Activated T-cell treated with anti-CD3 and anti-CD28 coated beads, Interleukin-2, amount 50 U/mL, for 72 hours (primary cell): ENCODE results near the gene NFX1. TPM values are rescaled to one million over a fixed set of nuclear protein-coding genes. Genes with fewer than 3 reads are reported as not detected.
"Not testable (repeated sequence)": the region's sequence is repeated elsewhere in the genome, so short reads cannot be mapped to it uniquely, and the experiment has no call there.

Experiments used
- ATAC-seq, 2 donors: fragments of 150-1000 bp; cut with Tn5 transposase; replicated peaks in 1 of 2; 2 replicates each; pipeline ENCODE4 v1.10.0; 2021; ENCODE audit warnings: moderate library complexity in 2 of 2, mild to moderate bottlenecking in 1 of 2
- DNase-seq, 2 donors: peaks; one replicate each; pipeline ENCODE4 v3.0.0; 2021 to 2022; ENCODE audit warnings: mixed read lengths in 1 of 2
- H3K27ac Mint-ChIP-seq: one replicate; pipeline ENCODE4 v1.8.0; 2022; ENCODE audit warnings: mild to moderate bottlenecking, moderate library complexity, mixed read lengths
- H3K27me3 Mint-ChIP-seq: one replicate; pipeline ENCODE4 v1.8.0; 2022; ENCODE audit warnings: low read depth, mixed read lengths
- H3K36me3 Mint-ChIP-seq, 2 donors: one replicate each; pipeline ENCODE4 v1.8.0; 2022; ENCODE audit warnings: mixed read lengths in 2 of 2, mild to moderate bottlenecking in 1 of 2; ENCODE audit not compliant: insufficient read depth in 2 of 2
- H3K4me1 Mint-ChIP-seq: one replicate; pipeline ENCODE4 v1.8.0; 2022; ENCODE audit warnings: low read depth, mixed read lengths
- H3K4me3 Mint-ChIP-seq, 2 donors: one replicate each; pipeline ENCODE4 v1.8.0; 2022; ENCODE audit warnings: mild to moderate bottlenecking in 2 of 2, mixed read lengths in 2 of 2, moderate library complexity in 2 of 2
- H3K9me3 Mint-ChIP-seq, 2 donors: one replicate each; pipeline ENCODE4 v1.8.0; 2022; ENCODE audit warnings: mixed read lengths in 2 of 2
- total RNA-seq, 2 donors: library from RNA; stranded (reverse); gene quantifications; one replicate each; pipeline ENCODE4 v1.2.3, GENCODE V29; 2022

NFX1 gene
- total RNA-seq, 2 donors from 2014 or later: 31.2 to 40.3 TPM

DNA sequence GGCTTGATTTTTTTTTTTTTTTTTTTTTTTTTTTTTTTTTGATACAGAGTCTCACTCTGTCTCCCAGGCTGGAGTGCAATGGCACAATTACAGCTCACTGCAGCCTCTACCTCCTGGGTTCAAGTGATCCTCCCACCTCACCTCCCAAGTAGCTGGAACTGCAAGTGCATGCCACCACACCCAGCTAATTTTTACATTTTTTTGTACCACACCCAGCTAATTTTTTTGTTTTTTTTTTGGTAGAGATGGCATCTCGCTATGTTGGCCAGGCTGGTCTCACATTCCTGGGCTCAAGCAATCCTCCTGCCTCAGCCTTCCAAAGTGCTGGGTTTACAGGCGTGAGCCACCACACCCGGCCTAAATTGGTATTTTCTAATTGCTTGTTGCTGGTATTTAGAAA, 68.3 kb downstream of the NFX1 start:
- not testable (repeated sequence) for H3K27ac Mint-ChIP-seq, H3K27me3 Mint-ChIP-seq, H3K4me1 Mint-ChIP-seq, ATAC-seq, DNase-seq, H3K4me3 Mint-ChIP-seq, H3K9me3 Mint-ChIP-seq
- H3K36me3 Mint-ChIP-seq: peaks cover 3 to 14% of the 10 kb centered on the region in 2 donors

DNA sequence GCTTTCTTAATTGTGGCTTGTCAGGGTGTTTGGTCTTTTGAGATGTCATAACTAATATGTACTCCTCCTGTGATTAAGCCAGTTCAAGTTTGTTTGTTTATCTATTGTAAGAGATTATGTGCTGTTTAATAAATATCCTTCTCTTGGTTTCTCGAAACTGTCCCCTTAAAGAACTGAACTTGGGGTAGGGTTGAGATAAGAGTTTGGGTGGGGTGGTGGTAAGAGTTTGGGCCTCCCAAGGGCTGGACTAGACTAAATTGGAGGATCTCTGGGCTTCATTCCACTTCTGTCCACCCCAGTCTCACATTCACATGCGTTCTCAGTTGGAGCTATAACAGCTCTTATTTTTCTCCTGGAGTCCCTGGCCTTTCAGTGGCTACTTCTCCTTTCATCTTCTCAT, 73.8 kb downstream of the NFX1 start:
- peak overlapping the region; percentile 6 for H3K27ac Mint-ChIP-seq
- no peaks in the 10 kb centered on the region for H3K27me3 Mint-ChIP-seq
- DNase-seq (no peak), ATAC-seq (no peak)
- H3K4me1 Mint-ChIP-seq: no peaks in the 10 kb centered on the region
- H3K36me3 Mint-ChIP-seq: peaks cover 0 to 7% of the 10 kb centered on the region in 2 donors
- H3K4me3 Mint-ChIP-seq: no peak overlapping the region
- no peaks in the 10 kb centered on the region for H3K9me3 Mint-ChIP-seq

DNA sequence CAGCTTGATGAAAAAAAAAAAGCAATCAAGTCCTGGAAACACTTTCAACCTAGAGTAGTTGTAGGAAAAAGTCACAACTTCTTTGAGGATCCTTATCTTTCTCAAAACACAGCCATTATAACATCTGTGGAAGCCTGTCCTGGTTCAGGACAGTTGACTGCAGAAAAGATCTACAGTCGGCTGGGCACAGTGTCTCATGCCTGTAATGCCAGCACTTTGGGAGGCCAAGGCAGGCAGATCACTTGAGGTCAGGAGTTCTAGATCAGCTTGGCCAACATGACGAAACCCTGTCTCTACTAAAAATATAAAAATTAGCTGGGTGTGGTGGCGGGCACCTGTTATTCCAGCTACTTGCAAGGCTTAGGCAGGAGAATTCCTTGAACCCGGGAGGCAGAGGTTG, 74.5 kb downstream of the NFX1 start:
- not testable (repeated sequence) for H3K4me1 Mint-ChIP-seq, ATAC-seq, H3K4me3 Mint-ChIP-seq, H3K27me3 Mint-ChIP-seq, H3K27ac Mint-ChIP-seq, H3K9me3 Mint-ChIP-seq, DNase-seq, H3K36me3 Mint-ChIP-seq

DNA sequence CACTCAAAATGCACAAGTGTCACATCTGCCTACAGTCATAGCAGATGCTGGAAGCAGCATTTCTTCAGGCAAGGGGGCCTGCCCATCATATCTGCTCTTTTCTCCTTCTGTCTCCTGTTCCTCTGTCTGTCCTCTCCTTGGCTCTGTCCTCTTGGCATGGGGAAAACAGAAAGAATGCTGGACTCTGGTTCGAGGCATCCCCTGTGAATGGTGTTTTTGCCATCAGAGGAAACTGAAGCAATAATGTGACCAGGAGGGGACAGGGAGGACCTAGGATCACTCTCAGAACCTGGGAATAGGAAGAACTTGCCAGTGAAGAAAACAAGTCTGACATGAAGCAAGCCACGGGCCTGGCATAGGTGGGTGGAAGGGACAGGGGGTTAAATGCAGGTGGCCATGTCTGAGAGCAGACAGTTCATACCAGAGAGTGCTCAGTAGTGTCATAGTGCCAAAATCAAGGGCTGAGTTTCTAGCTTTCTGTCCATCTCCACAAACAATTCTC, 76.7 kb downstream of the NFX1 start:
- Mint-ChIP-seq H3K27me3 (no peaks in the 10 kb centered on the region), H3K27ac (no peak overlapping the region), H3K9me3 (no peaks in the 10 kb centered on the region), H3K36me3 (peaks cover 2 to 10% of the 10 kb centered on the region in 2 donors), H3K4me1 (peaks cover 4% of the 10 kb centered on the region), H3K4me3 (no peak overlapping the region)
- no peak for DNase-seq
- ATAC-seq: no peak

DNA sequence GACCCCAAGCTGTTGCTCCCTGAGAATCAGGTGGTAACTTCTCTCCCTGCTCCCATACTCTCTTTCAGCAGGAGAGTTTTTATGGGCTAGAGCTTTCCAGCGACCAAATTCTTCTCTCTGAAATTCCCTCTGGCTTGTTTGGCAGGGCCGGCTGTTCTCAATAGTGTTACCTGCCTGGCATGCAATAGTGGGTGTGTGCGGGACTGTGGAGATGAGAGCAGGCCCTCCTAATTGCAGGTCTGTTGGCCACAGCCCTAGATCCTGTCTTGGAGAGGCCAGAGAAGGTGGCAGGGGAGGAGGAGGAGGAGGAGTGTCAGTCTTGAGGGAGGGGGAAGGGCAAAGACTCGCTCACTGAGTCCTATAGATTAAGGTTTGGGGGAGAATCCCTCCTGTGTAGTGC, 82.6 kb downstream of the NFX1 start:
- no peak overlapping the region for H3K4me3 Mint-ChIP-seq
- H3K27ac Mint-ChIP-seq: no peak overlapping the region
- ATAC-seq (no peak), DNase-seq (no peak)
- H3K9me3 Mint-ChIP-seq: no peaks in the 10 kb centered on the region
- peaks cover 13% of the 10 kb centered on the region for H3K4me1 Mint-ChIP-seq
- no peaks in the 10 kb centered on the region for H3K27me3 Mint-ChIP-seq
- H3K36me3 Mint-ChIP-seq: peaks cover 2 to 4% of the 10 kb centered on the region in 2 donors

DNA sequence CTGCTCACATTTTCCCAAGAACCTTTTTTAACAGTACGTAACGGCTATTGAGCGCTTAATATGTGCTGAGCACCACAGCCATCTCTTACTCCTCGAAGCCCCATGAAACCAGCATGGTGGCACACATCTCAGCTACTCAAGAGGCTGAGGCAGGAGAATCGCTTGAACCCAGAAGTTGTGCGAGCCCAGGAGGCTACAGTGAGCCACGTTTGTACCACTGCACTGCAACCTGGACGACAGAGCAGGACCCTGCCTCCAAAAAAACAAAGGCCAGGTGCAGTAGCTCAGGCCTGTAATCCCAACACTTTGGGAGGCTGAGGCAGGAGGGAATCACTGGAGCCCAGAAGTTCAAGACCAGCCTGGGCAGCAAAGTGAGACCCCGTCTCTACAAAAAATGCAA, 83.9 kb downstream of the NFX1 start:
- DNase-seq: no peak
- H3K27ac Mint-ChIP-seq: no peak overlapping the region
- peaks cover 2 to 4% of the 10 kb centered on the region in 2 donors for H3K36me3 Mint-ChIP-seq
- H3K4me3 Mint-ChIP-seq: no peak overlapping the region
- no peaks in the 10 kb centered on the region for H3K9me3 Mint-ChIP-seq
- ATAC-seq: no peak
- no peaks in the 10 kb centered on the region for H3K27me3 Mint-ChIP-seq
- H3K4me1 Mint-ChIP-seq: peaks cover 13% of the 10 kb centered on the region

DNA sequence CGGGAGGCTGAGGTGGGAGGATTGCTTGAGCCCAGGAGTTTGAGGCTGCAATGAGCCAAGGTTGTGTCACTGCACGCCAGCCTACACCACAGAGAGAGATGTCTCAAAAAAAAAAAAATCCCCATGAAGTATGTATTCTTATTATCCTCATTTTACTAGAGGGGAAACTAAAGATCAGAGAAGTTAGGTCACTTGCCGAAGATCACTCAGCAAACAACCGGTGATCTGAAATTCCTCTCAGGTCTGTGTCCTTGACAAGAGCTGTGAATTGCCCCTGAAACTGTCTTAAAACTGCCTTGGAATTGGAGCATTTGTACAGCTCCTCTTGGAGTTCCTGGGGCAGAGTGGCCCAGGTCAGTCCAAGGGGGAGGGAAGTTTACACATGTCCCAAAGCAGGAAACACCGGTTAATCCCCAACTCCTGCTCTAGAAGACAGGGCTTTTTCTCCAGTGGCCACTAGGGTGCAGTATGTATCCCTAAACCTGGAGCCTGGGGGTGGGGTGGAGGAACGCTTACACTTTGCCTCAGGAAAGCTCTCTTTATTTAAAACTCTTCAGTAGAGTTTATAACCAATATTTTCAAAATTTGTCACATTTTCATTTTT, 84.4 kb downstream of the NFX1 start:
- H3K4me3 Mint-ChIP-seq: peak overlapping the region in 1 of 2 donors; percentile 24
- no peaks in the 10 kb centered on the region for H3K9me3 Mint-ChIP-seq
- DNase-seq (peak; percentile 67 to 70), ATAC-seq (peak; percentile 72 to 82)
- no peaks in the 10 kb centered on the region for H3K27me3 Mint-ChIP-seq
- peaks cover 13% of the 10 kb centered on the region for H3K4me1 Mint-ChIP-seq
- H3K36me3 Mint-ChIP-seq: peaks cover 2 to 4% of the 10 kb centered on the region in 2 donors
- H3K27ac Mint-ChIP-seq: peak overlapping the region; percentile 34

DNA sequence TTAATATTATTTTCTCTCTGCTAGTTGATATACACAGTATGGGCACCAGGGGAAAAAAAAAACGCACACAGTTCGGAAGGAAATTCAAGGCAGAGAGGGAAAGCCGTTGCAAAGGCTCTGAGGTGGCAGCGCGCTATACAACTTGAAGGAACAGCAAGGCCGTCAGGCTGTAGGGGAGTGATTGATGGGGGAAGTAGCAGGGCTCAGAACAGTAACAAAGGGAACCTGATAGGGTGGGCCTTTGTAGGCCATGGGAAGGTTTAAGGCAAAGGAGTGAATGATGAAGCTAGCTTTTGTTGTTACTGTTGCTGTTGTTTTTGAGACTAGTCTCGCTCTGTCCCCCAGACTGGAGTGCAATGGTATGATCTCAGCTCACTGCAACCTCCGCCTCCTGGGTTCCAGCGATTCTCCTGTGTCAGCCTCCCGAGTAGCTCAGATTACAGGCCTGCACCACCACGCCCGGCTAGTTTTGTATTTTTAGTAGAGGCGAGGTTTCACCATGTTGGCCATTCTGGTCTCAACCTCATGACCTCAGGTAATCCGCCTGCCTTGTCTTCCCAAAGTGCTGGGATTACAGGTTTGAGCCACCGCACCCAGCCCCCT, 85.0 kb downstream of the NFX1 start:
- Mint-ChIP-seq H3K9me3 (no peaks in the 10 kb centered on the region), H3K27ac (peak overlapping the region; percentile 34), H3K36me3 (no peaks in the 10 kb centered on the region), H3K4me1 (peaks cover 13% of the 10 kb centered on the region), H3K27me3 (no peaks in the 10 kb centered on the region), H3K4me3 (peak overlapping the region in 1 of 2 donors; percentile 24)
- peak; percentile 16 to 17 for ATAC-seq
- no peak for DNase-seq

DNA sequence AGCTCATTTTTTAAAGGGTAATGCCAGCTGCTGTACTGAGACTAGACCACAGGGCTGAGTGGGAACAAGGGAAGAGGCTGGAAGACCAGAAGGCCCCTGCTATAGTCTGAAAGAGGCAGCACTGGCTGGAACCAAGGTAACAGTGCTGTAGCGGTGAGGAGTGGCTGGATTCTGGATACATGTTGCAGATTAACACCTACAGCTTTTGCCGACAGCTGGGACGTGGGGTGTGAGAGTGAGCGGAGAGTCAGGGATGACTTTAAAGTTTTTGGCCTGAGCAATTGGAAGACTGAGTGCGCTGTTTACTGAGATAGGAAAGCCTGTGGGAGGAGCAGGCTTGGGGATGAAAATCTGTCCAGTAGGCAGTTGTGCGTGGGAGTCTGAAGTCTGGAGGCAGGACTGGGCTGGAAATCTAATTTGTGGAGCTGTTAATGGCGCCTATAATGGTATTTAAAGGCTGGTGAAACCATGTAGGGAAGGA, 85.6 kb downstream of the NFX1 start:
- Mint-ChIP-seq H3K4me3 (no peak overlapping the region), H3K36me3 (no peaks in the 10 kb centered on the region), H3K27ac (no peak overlapping the region), H3K9me3 (no peaks in the 10 kb centered on the region), H3K4me1 (peaks cover 10% of the 10 kb centered on the region), H3K27me3 (no peaks in the 10 kb centered on the region)
- ATAC-seq (no peak), DNase-seq (no peak)

DNA sequence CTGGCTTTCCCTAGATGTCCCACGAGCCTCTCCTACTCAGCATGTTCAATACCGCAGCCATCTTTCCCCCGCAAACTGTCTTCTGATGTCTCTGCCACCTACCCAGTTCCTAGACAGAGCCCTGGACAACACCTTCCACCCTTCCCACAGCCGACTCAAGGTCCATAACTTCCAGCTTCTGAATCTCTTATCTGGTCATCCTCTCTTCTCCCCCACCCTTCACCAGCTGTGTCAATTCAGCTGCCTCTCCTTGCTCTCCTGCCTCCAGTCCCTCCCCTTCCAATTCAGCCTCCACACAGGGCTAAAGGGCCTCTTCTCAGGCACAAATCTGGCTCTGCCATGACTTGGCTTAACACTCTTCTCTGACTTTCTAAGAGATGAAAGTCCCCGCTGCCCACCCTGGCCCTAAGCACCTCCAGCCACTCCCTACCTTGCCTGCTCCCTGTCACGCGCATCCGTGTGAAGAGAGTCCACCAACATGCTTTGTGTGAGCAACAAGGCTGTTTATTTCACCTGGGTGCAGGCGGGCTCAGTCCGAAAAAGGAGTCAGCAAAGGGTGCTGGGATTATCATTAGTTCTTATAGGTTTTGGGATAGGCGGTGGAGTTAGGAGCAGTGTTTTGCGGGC, 86.9 kb downstream of the NFX1 start:
- H3K4me3 Mint-ChIP-seq: no peak overlapping the region

DNA sequence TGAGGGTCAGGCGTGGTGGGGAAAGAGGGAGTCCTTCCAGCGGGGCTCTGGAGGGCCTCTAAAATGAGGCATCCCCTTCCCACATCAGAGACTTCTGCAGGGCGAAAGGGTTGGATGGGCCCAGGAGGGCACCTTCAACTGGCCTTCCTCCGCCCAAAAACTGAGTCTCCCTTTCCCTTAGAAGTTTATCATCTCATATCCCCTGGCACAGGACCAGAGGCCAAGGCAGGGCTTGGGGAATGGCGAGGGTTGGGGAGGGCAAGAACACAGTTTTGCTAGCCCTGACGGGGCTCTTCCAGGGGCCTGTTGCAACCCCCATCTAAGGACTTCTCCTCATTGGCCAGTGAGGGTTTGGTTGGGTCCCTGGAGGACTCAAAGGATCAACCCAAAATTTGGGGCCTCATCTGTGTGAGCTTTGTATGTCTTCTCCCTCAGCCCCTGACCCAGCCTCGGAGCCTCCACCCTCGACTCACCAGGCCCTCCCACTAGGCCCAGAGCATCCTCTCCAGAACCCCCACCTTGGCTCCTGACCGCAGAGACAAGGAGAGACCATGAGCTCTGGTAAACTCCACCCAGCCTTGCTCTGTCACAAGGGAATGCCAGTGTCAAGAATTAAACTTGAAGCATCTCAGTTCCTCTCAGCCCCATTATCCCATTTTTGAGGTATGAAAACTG, 87.9 kb downstream of the NFX1 start:
- peaks cover 9% of the 10 kb centered on the region for H3K4me1 Mint-ChIP-seq

More for the DNA sequence above, 86.9 kb downstream of the NFX1 start:
- DNase-seq (no peak), ATAC-seq (no peak)
- Mint-ChIP-seq H3K4me1 (peaks cover 9% of the 10 kb centered on the region), H3K27me3 (no peaks in the 10 kb centered on the region), H3K27ac (no peak overlapping the region), H3K9me3 (no peaks in the 10 kb centered on the region), H3K36me3 (no peaks in the 10 kb centered on the region)

DNA sequence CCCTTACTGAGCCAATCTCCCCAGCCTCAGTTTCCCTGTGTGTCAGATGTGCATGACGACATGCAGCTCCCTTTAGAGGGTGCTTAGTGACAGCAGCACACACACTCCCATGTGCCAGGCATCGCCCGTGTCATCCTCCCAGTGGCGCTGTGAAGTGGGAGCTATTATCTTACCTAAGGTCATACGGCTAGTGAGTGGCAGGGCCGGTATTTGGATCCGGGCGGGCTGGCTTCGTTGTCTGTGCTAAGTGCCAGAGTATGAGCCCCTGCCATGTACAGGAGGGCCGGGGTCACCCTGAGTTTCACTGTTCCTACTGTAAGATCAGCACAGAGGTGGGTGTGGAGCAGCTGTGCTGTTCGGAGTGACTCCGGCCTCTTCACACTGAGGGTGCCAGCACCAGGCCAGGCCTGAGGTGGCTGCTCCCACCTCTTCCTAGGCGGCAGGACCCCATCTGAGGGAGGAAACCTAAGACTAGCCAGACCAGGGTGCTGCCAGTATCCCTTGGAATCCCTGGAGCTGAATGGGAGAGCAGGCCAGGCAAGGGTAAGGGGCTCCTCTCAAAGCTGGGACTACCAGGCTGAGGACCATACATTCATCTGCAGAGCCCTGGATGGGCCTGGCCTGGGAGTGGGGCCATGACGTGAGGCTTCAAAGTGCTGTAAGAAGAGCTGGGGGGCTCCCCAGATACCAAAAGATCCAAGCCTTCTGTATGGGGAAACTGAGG, 89.5 kb downstream of the NFX1 start:
- DNase-seq (no peak), ATAC-seq (peak; percentile 6 to 26)
- no peak overlapping the region for H3K4me3 Mint-ChIP-seq
- no peaks in the 10 kb centered on the region for H3K36me3 Mint-ChIP-seq
- no peaks in the 10 kb centered on the region for H3K27me3 Mint-ChIP-seq
- peaks cover 6% of the 10 kb centered on the region for H3K4me1 Mint-ChIP-seq
- no peaks in the 10 kb centered on the region for H3K9me3 Mint-ChIP-seq
- no peak overlapping the region for H3K27ac Mint-ChIP-seq

More for the DNA sequence above, 87.9 kb downstream of the NFX1 start:
- Mint-ChIP-seq H3K27ac (no peak overlapping the region), H3K36me3 (no peaks in the 10 kb centered on the region), H3K27me3 (no peaks in the 10 kb centered on the region), H3K4me3 (no peak overlapping the region), H3K9me3 (no peaks in the 10 kb centered on the region)
- DNase-seq (no peak), ATAC-seq (no peak)
